ENCODE results near the gene CACNA1D. TPM values are rescaled to one million over a fixed set of nuclear protein-coding genes. Genes with fewer than 3 reads are reported as not detected.

CACNA1D gene
- polyA plus RNA-seq, 1 experiment: 0.15 TPM

DNA sequence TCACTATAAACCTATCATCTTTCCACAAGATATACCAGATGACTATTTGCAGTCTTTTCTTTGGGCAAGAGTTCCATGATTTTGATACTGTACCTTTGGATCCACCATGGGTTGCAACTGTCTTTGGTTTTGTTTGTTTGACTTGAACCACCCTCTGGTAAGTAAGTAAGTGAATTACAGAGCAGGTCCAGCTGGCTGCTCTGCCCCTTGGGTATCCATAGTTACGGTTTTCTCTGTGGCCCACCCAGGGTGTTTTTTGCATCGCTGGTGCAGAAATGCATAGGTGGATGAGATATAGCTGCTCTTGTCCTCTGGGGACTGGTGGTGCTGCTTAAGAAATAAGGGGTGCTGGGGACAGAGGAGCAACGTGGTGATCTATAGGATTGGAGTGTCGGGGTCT is 318.0 kb downstream of the CACNA1D start:
- Histone ChIP-seq H3K27me3 (ENCODE audit: control insufficient read depth, insufficient read depth, low read length) (no peaks in the 10 kb centered on the region), H3K36me3 (ENCODE audit: control insufficient read depth, insufficient read depth, low read length) (no peaks in the 10 kb centered on the region), H3K4me3 (ENCODE audit: low read depth, low read length) (no peak overlapping the region)
- CTCF ChIA-PET: no interaction called here
- POLR2A ChIA-PET: no interaction called here
- no peak for DNase-seq (ENCODE audit: low read depth)
- TF ChIP-seq CTCF (IDR thresholded peaks at IDR 0.05; ENCODE audit: insufficient read depth, low read depth, low read length): no peak

DNA sequence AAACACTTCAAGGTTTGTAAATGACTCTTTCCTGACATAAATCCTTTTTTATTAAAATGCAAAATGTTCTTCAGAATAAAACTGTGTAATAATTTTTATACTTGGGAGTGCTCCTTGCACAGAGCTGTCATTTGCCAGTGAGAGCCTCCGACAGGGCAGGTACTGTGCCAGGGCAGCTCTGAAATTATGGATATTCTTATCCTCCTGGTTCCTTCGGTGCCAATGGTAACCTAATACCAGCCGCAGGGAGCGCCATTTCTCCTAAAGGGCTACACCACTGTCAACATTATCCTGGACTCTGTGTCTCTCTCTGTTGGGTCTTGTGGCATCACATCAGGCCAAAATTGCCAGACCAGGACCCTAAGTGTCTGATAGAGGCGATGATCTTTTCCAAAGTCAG is 318.8 kb downstream of the CACNA1D start:
- ChIA-PET CTCF (no interaction called here), POLR2A (no interaction called here)
- no peaks in the 10 kb centered on the region for H3K27me3 ChIP-seq (ENCODE audit: control insufficient read depth, insufficient read depth, low read length)
- TF ChIP-seq CTCF (IDR thresholded peaks at IDR 0.05; ENCODE audit: insufficient read depth, low read depth, low read length): no peak
- H3K36me3 ChIP-seq (ENCODE audit: control insufficient read depth, insufficient read depth, low read length): no peaks in the 10 kb centered on the region
- no peak for DNase-seq (ENCODE audit: low read depth)
- H3K4me3 ChIP-seq (ENCODE audit: low read depth, low read length): no peak overlapping the region

- H3K4me3 ChIP-seq (ENCODE audit: low read depth, low read length): no peak overlapping the region
- ChIA-PET CTCF (interaction anchor here (0.7 kb wide), 1 partner anchor 47 kb away, joined by 3 read pairs; no protein-coding TSS in a partner anchor), POLR2A (no interaction called here)
- H3K36me3 ChIP-seq (ENCODE audit: control insufficient read depth, insufficient read depth, low read length): no peaks in the 10 kb centered on the region
- no peaks in the 10 kb centered on the region for H3K27me3 ChIP-seq (ENCODE audit: control insufficient read depth, insufficient read depth, low read length)
- DNase-seq (ENCODE audit: low read depth): no peak
- no peak for TF ChIP-seq CTCF (IDR thresholded peaks at IDR 0.05; ENCODE audit: insufficient read depth, low read depth, low read length)
Measured at GRCh38 chr3:53813876-53814275, 319.5 kb downstream of the CACNA1D start.

- DNase-seq (ENCODE audit: low read depth): no peak
- ChIA-PET CTCF (no interaction called here), POLR2A (no interaction called here)
- H3K4me3 ChIP-seq (ENCODE audit: low read depth, low read length): no peak overlapping the region
- H3K27me3 ChIP-seq (ENCODE audit: control insufficient read depth, insufficient read depth, low read length): no peaks in the 10 kb centered on the region
- no peaks in the 10 kb centered on the region for H3K36me3 ChIP-seq (ENCODE audit: control insufficient read depth, insufficient read depth, low read length)
- TF ChIP-seq CTCF (IDR thresholded peaks at IDR 0.05; ENCODE audit: insufficient read depth, low read depth, low read length): no peak
Measured at GRCh38 chr3:53815067-53815466, 320.7 kb downstream of the CACNA1D start.

GRCh38 chr3:53815651-53816050 is 321.2 kb downstream of the CACNA1D start:
- ChIA-PET POLR2A (no interaction called here), CTCF (interaction anchor here (1.1 kb wide), 1 partner anchor 92 kb away, joined by 3 read pairs; no protein-coding TSS in a partner anchor)

More at GRCh38 chr3:53815651-53816050, 321.2 kb downstream of the CACNA1D start:
- H3K36me3 ChIP-seq (ENCODE audit: control insufficient read depth, insufficient read depth, low read length): no peaks in the 10 kb centered on the region
- no peaks in the 10 kb centered on the region for H3K27me3 ChIP-seq (ENCODE audit: control insufficient read depth, insufficient read depth, low read length)
- DNase-seq (ENCODE audit: low read depth): no peak
- no peak for TF ChIP-seq CTCF (IDR thresholded peaks at IDR 0.05; ENCODE audit: insufficient read depth, low read depth, low read length)
- no peak overlapping the region for H3K4me3 ChIP-seq (ENCODE audit: low read depth, low read length)
